BLaER1 (cell line): ENCODE results near the gene OTOS.
A peak's percentile ranks its signal among the peaks of the same experiment; 100 is the strongest.

Source experiments
- H3K27ac ChIP-seq: shearing (Covaris generic); formaldehyde crosslinking; 2 replicates; pipeline ENCODE4 v1.8.1; 2022
- H3K27me3 ChIP-seq: shearing (Covaris generic); formaldehyde crosslinking; 2 replicates; pipeline ENCODE4 v1.8.1; 2022
- H3K36me3 ChIP-seq: shearing (Covaris generic); formaldehyde crosslinking; 2 replicates; pipeline ENCODE4 v1.8.1; 2022
- H3K4me1 ChIP-seq: shearing (Covaris generic); formaldehyde crosslinking; 2 replicates; pipeline ENCODE4 v1.8.1; 2022
- H3K4me2 ChIP-seq: shearing (Covaris generic); formaldehyde crosslinking; 2 replicates; pipeline ENCODE4 v1.8.1; 2022
- H3K4me3 ChIP-seq: shearing (Covaris generic); formaldehyde crosslinking; 2 replicates; pipeline ENCODE4 v1.8.1; 2022
- H3K9ac ChIP-seq: shearing (Covaris generic); formaldehyde crosslinking; 2 replicates; pipeline ENCODE4 v1.8.1; 2022
- H3K9me3 ChIP-seq: shearing (Covaris generic); formaldehyde crosslinking; 2 replicates; pipeline ENCODE4 v1.8.1; 2022
- H4K20me1 ChIP-seq: shearing (Covaris generic); formaldehyde crosslinking; 2 replicates; pipeline ENCODE4 v1.8.1; 2022
- Cebpa-rat ChIP-seq: shearing (Covaris generic); IDR thresholded peaks from 2 replicates; pipeline ENCODE4 v1.8.1; 2022

Gene OTOS

GRCh38 chr2:240139011-240139441, 1.4 kb downstream of the OTOS start:
- H3K9ac ChIP-seq = no peak overlapping the region
- H3K27me3 ChIP-seq = no peaks in the 10 kb centered on the region; the same call in 1 of the 2 replicates
- H3K4me2 ChIP-seq = no peak overlapping the region
- no peaks in the 10 kb centered on the region for H3K9me3 ChIP-seq
- peaks cover 17% of the 10 kb centered on the region for H4K20me1 ChIP-seq
- no peak overlapping the region for H3K4me3 ChIP-seq
- peaks cover 31% of the 10 kb centered on the region for H3K4me1 ChIP-seq
- no peak overlapping the region for H3K27ac ChIP-seq
- peaks cover 6% of the 10 kb centered on the region for H3K36me3 ChIP-seq
- TF ChIP-seq Cebpa-rat = no peak

GRCh38 chr2:240138254-240138984, 2.0 kb downstream of the OTOS start:
- TF ChIP-seq Cebpa-rat = no peak
- peaks cover 23% of the 10 kb centered on the region for H4K20me1 ChIP-seq
- H3K9ac ChIP-seq = no peak overlapping the region
- H3K4me1 ChIP-seq = peaks cover 28% of the 10 kb centered on the region
- H3K36me3 ChIP-seq = peaks cover 12% of the 10 kb centered on the region
- H3K4me3 ChIP-seq = no peak overlapping the region
- no peak overlapping the region for H3K4me2 ChIP-seq
- no peaks in the 10 kb centered on the region; the same call in 1 of the 2 replicates for H3K27me3 ChIP-seq
- no peak overlapping the region for H3K27ac ChIP-seq
- H3K9me3 ChIP-seq = no peaks in the 10 kb centered on the region

GRCh38 chr2:240137596-240138253, 2.7 kb downstream of the OTOS start:
- no peak overlapping the region for H3K4me3 ChIP-seq
- no peak for TF ChIP-seq Cebpa-rat
- H3K27ac ChIP-seq = no peak overlapping the region
- H4K20me1 ChIP-seq = peaks cover 25% of the 10 kb centered on the region
- no peaks in the 10 kb centered on the region; the same call in 1 of the 2 replicates for H3K27me3 ChIP-seq
- H3K9me3 ChIP-seq = no peaks in the 10 kb centered on the region
- H3K4me2 ChIP-seq = no peak overlapping the region
- H3K36me3 ChIP-seq = peaks cover 19% of the 10 kb centered on the region
- peaks cover 28% of the 10 kb centered on the region for H3K4me1 ChIP-seq
- H3K9ac ChIP-seq = no peak overlapping the region

GRCh38 chr2:240136671-240137292, 3.7 kb downstream of the OTOS start:
- Histone ChIP-seq H3K4me2 (peak overlapping the region; percentile 88), H3K4me3 (peak overlapping the region; percentile 89), H4K20me1 (peaks cover 28% of the 10 kb centered on the region), H3K27ac (peak overlapping the region; percentile 82), H3K9me3 (no peaks in the 10 kb centered on the region), H3K27me3 (no peaks in the 10 kb centered on the region; the same call in 1 of the 2 replicates), H3K36me3 (peaks cover 28% of the 10 kb centered on the region), H3K9ac (peak overlapping the region; percentile 92), H3K4me1 (peaks cover 28% of the 10 kb centered on the region)
- TF ChIP-seq Cebpa-rat = no peak

- H3K4me2 ChIP-seq = peak within 1 kb of the TSS; percentile 88
- peaks cover 35% of the 10 kb centered on the region for H3K36me3 ChIP-seq
- peak within 1 kb of the TSS; percentile 82 for H3K27ac ChIP-seq
- H3K4me1 ChIP-seq = peaks cover 28% of the 10 kb centered on the region
- TF ChIP-seq Cebpa-rat = no peak
- no peaks in the 10 kb centered on the region for H3K9me3 ChIP-seq
- peak within 1 kb of the TSS; percentile 89 for H3K4me3 ChIP-seq
- H3K27me3 ChIP-seq = no peaks in the 10 kb centered on the region; the same call in 1 of the 2 replicates
- H4K20me1 ChIP-seq = peaks cover 34% of the 10 kb centered on the region
- peak within 1 kb of the TSS; percentile 92 for H3K9ac ChIP-seq
Observed at GRCh38 chr2:240136013-240136670, 4.3 kb downstream of the OTOS start, which contains the start of gene COPS9. Gene COPS9, minus strand, starts transcription at chr2:240136305. Its CDS starts 21 bp downstream, at chr2:240136284.

- Histone ChIP-seq H3K27me3 (no peaks in the 10 kb centered on the region; the same call in 1 of the 2 replicates), H3K4me2 (peak overlapping the region; percentile 88), H4K20me1 (peaks cover 39% of the 10 kb centered on the region), H3K4me3 (peak overlapping the region; percentile 89), H3K9ac (peak overlapping the region; percentile 92), H3K4me1 (peaks cover 28% of the 10 kb centered on the region), H3K9me3 (no peaks in the 10 kb centered on the region), H3K27ac (peak overlapping the region; percentile 82), H3K36me3 (peaks cover 39% of the 10 kb centered on the region)
- TF ChIP-seq Cebpa-rat = no peak
Observed at GRCh38 chr2:240135706-240136012, 4.8 kb downstream of the OTOS start.

GRCh38 chr2:240134956-240135520, 5.4 kb downstream of the OTOS start:
- H3K9me3 ChIP-seq = no peaks in the 10 kb centered on the region
- H3K36me3 ChIP-seq = peaks cover 46% of the 10 kb centered on the region
- peaks cover 28% of the 10 kb centered on the region for H3K4me1 ChIP-seq
- no peaks in the 10 kb centered on the region; the same call in 1 of the 2 replicates for H3K27me3 ChIP-seq
- H3K9ac ChIP-seq = peak overlapping the region; percentile 92
- H4K20me1 ChIP-seq = peaks cover 45% of the 10 kb centered on the region
- H3K27ac ChIP-seq = peak overlapping the region; percentile 82
- no peak for TF ChIP-seq Cebpa-rat
- peak overlapping the region; percentile 88 for H3K4me2 ChIP-seq
- peak overlapping the region; percentile 89 for H3K4me3 ChIP-seq

- no peak overlapping the region for H3K27ac ChIP-seq
- H3K9ac ChIP-seq = peak overlapping the region; percentile 92; the same call in 1 of the 2 replicates
Observed at GRCh38 chr2:240134466-240134865, 6.0 kb downstream of the OTOS start.

GRCh38 chr2:240133401-240133800, 7.1 kb downstream of the OTOS start:
- H3K27me3 ChIP-seq = no peaks in the 10 kb centered on the region; the same call in 1 of the 2 replicates
- H3K27ac ChIP-seq = no peak overlapping the region
- no peak overlapping the region for H3K9ac ChIP-seq
- H3K4me3 ChIP-seq = no peak overlapping the region
- H3K4me2 ChIP-seq = no peak overlapping the region
- no peaks in the 10 kb centered on the region for H3K9me3 ChIP-seq
- peaks cover 62% of the 10 kb centered on the region for H3K36me3 ChIP-seq
- H4K20me1 ChIP-seq = peaks cover 45% of the 10 kb centered on the region
- H3K4me1 ChIP-seq = peaks cover 21% of the 10 kb centered on the region
- TF ChIP-seq Cebpa-rat = no peak

More at GRCh38 chr2:240134466-240134865, 6.0 kb downstream of the OTOS start:
- TF ChIP-seq Cebpa-rat = no peak
- peak overlapping the region; percentile 88 for H3K4me2 ChIP-seq
- H3K4me1 ChIP-seq = peaks cover 22% of the 10 kb centered on the region
- H3K9me3 ChIP-seq = no peaks in the 10 kb centered on the region
- H3K4me3 ChIP-seq = 0 out of 2 replicates have a peak overlapping the region, but pooled peaks have one; percentile 89
- no peaks in the 10 kb centered on the region; the same call in 1 of the 2 replicates for H3K27me3 ChIP-seq
- H4K20me1 ChIP-seq = peaks cover 45% of the 10 kb centered on the region
- peaks cover 51% of the 10 kb centered on the region for H3K36me3 ChIP-seq
